ENCODE measurements around the gene IGSF21.
"Not testable (repeated sequence)": the region's sequence is repeated elsewhere in the genome, so short reads cannot be mapped to it uniquely, and the experiment has no call there.

Gene IGSF21

DNA sequence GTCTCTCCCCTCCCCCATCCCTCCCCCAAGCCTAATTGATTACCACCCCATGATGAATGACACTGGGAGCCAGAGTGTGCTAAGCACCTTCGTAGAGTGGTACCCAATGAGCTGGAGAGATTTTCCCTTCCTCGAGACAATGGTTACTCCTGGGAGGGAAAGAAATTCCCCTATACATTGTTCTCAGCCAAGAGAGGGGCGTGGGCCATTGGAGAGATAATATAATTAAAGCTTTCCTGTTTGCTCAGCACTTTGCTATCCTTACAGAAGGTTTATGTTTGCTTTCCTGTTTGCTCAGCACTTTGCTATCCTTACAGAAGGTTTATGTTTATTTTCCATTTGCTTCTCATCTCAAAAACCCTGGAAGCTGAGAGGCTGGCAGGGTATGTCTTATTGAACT, 247.0 kb downstream of the IGSF21 start:
- no peak for DNase-seq (ENCODE audit: low read depth)
- no peak overlapping the region for H3K4me3 ChIP-seq (ENCODE audit: low read length)
- no peak for TF ChIP-seq CTCF (conservative IDR thresholded peaks at IDR 0.05; ENCODE audit: low read length)

GRCh38 chr1:18357622-18358230, 250.1 kb downstream of the IGSF21 start:
- DNase-seq (ENCODE audit: low read depth): no peak
- TF ChIP-seq CTCF (conservative IDR thresholded peaks at IDR 0.05; ENCODE audit: low read length): no peak
- no peak overlapping the region for H3K4me3 ChIP-seq (ENCODE audit: low read length)

DNA sequence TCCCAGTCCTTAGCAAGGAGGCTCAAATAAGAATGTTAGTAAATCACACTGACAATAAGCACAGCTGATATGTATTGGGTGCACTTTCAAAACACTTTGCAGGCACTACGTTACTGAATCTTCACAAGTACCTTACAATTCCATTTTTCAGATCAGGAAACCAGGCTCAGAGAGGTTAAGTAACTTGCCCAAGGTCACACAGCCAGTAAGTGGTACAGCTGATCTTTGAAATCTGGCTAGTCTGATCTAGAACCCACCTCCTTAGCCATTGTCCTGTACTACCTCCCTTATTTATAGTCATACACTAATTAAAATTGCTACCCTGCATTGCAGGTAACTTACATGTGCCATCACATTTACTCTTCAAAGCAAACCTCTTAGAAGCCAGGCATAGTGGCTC, 251.0 kb downstream of the IGSF21 start:
- DNase-seq (ENCODE audit: low read depth): no peak
- TF ChIP-seq CTCF (conservative IDR thresholded peaks at IDR 0.05; ENCODE audit: low read length): no peak
- H3K4me3 ChIP-seq (ENCODE audit: low read length): no peak overlapping the region

DNA sequence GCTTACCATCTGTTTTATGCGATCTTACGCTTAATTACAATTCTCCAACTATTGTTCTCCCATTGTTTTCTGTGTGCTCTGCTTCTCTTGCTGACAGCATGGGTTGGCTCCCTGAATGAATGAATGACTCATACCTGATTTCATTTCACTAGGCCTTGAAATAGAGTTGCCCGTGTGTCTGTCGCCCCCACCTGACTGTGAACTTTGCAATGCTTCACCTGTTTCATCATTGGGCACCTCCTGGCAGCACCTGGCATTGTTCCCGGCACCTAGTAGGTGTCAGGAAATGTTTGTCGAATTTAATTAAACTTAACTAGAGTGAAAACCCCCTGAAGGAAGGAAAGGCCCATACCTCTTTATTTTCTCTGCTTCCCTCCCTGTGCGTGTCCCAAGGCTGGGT, 252.7 kb downstream of the IGSF21 start:
- H3K4me3 ChIP-seq (ENCODE audit: low read length): no peak overlapping the region

GRCh38 chr1:18362150-18362549, 254.6 kb downstream of the IGSF21 start:
- no peak for TF ChIP-seq CTCF (conservative IDR thresholded peaks at IDR 0.05; ENCODE audit: low read length)
- DNase-seq (ENCODE audit: low read depth): no peak
- no peak overlapping the region for H3K4me3 ChIP-seq (ENCODE audit: low read length)

More for the DNA sequence above, 252.7 kb downstream of the IGSF21 start:
- TF ChIP-seq CTCF (conservative IDR thresholded peaks at IDR 0.05; ENCODE audit: low read length): no peak
- no peak for DNase-seq (ENCODE audit: low read depth)

GRCh38 chr1:18363436-18363835, 255.8 kb downstream of the IGSF21 start:
- H3K4me3 ChIP-seq (ENCODE audit: low read length): no peak overlapping the region
- TF ChIP-seq CTCF (conservative IDR thresholded peaks at IDR 0.05; ENCODE audit: low read length): no peak
- no peak for DNase-seq (ENCODE audit: low read depth)

- H3K4me3 ChIP-seq (ENCODE audit: low read length): no peak overlapping the region
- no peak for DNase-seq (ENCODE audit: low read depth)
- no peak for TF ChIP-seq CTCF (conservative IDR thresholded peaks at IDR 0.05; ENCODE audit: low read length)
These were observed 257.6 kb downstream of the IGSF21 start for GRCh38 chr1:18365099-18365705.

DNA sequence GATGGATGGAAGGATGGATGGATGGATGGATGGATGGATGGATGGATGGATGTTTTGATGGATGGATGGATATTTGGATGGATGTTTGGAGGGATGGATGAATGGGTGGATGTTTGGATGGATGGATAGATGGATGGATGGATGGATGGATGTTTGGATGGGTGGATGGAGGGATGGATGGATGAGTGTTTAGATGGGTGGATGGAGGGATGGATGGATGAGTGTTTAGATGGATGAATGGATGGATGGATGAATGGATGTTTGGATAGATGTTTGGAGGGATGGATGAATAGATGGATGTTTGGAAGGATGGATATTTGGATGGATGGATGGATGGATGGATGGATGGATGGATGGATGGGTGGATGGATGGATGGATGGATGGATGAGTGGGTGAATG, 264.9 kb downstream of the IGSF21 start:
- not testable (repeated sequence) for H3K4me3 ChIP-seq (ENCODE audit: low read length); DNase-seq (ENCODE audit: low read depth)

Data from AG10803 (cell line).